OCI-LY1 (cell line): Measurements from ENCODE around the gene MAST4.

Experiments used
- H2AFZ ChIP-seq: fragments of 200-600 bp; sonication (generic), shearing (Covaris generic); 2 replicates; pipeline ENCODE4 v1.6.0; 2014; ENCODE audit warnings: antibody characterized with exemption, mild to moderate bottlenecking, low read length
- H3F3A ChIP-seq: fragments of 200-600 bp; sonication (generic), shearing (Covaris generic); 2 replicates; pipeline ENCODE4 v1.6.0; 2014; ENCODE audit warnings: mild to moderate bottlenecking, antibody characterized with exemption, low read length, moderate library complexity; ENCODE audit not compliant: insufficient read depth
- H3K27ac ChIP-seq: fragments of 200-600 bp; sonication (generic); 2 replicates; pipeline ENCODE4 v1.5.1; 2014; ENCODE audit warnings: low read length, mixed run types, mild to moderate bottlenecking, low read depth; ENCODE audit not compliant: poor library complexity, severe bottlenecking
- H3K27me3 ChIP-seq: fragments of 200-600 bp; sonication (generic); 2 replicates; pipeline ENCODE4 v1.6.0; 2014; ENCODE audit warnings: antibody characterized with exemption, mild to moderate bottlenecking, low read length, moderate library complexity; ENCODE audit not compliant: insufficient read depth
- H3K36me3 ChIP-seq: fragments of 200-600 bp; sonication (generic); 2 replicates; pipeline ENCODE4 v1.6.1; 2014; ENCODE audit warnings: mild to moderate bottlenecking, antibody characterized with exemption, low read length, moderate library complexity, mixed read lengths; ENCODE audit not compliant: insufficient read depth
- H3K4me1 ChIP-seq: fragments of 200-600 bp; sonication (generic); 2 replicates; pipeline ENCODE4 v1.5.1; 2014; ENCODE audit warnings: mild to moderate bottlenecking, low read length, moderate library complexity; ENCODE audit not compliant: insufficient read depth, severe bottlenecking
- H3K4me2 ChIP-seq: fragments of 200-600 bp; sonication (generic), shearing (Covaris generic); 2 replicates; pipeline ENCODE4 v1.6.1; 2014; ENCODE audit warnings: low read length
- H3K4me3 ChIP-seq: fragments of 200-600 bp; sonication (generic); 2 replicates; pipeline ENCODE4 v1.5.1; 2014; ENCODE audit warnings: low read length, low read depth, mild to moderate bottlenecking, mixed read lengths; ENCODE audit not compliant: poor library complexity, severe bottlenecking
- H3K79me2 ChIP-seq: fragments of 200-600 bp; shearing (Covaris generic); 2 replicates; pipeline ENCODE4 v1.6.1; 2016; ENCODE audit warnings: mixed run types, low read length, mixed read lengths; ENCODE audit not compliant: insufficient read depth
- H3K9ac ChIP-seq: fragments of 200-600 bp; sonication (generic), shearing (Covaris generic); 2 replicates; pipeline ENCODE4 v1.6.1; 2014; ENCODE audit warnings: mild to moderate bottlenecking, low read length, mixed read lengths
- H3K9me2 ChIP-seq: fragments of 200-600 bp; sonication (generic), shearing (Covaris generic); 2 replicates; pipeline ENCODE4 v1.6.1; 2014; ENCODE audit warnings: low read depth, mild to moderate bottlenecking, low read length, mixed read lengths
- H3K9me3 ChIP-seq: fragments of 200-600 bp; shearing (Covaris generic); 2 replicates; pipeline ENCODE4 v1.6.1; 2014; ENCODE audit warnings: low read length, mixed read lengths
- H4K20me1 ChIP-seq: fragments of 200-600 bp; sonication (generic), shearing (Covaris generic); 2 replicates; pipeline ENCODE4 v1.6.0; 2016; ENCODE audit warnings: mild to moderate bottlenecking, low read length; ENCODE audit not compliant: insufficient read depth
- CTCF ChIP-seq: fragments of 200-600 bp; sonication (generic), shearing (Covaris generic); IDR thresholded peaks from 2 replicates; pipeline ENCODE4 v1.5.1; 2017; ENCODE audit warnings: mild to moderate bottlenecking, antibody characterized with exemption, low read length, moderate library complexity, mixed read lengths
- EZH2 ChIP-seq: fragments of 200-600 bp; sonication (generic), shearing (Covaris generic); IDR thresholded peaks from 2 replicates; pipeline ENCODE4 v1.8.0; 2017; ENCODE audit warnings: borderline replicate concordance, mixed run types, mild to moderate bottlenecking, antibody characterized with exemption, low read length, moderate library complexity, mixed read lengths

The MAST4 gene

DNA sequence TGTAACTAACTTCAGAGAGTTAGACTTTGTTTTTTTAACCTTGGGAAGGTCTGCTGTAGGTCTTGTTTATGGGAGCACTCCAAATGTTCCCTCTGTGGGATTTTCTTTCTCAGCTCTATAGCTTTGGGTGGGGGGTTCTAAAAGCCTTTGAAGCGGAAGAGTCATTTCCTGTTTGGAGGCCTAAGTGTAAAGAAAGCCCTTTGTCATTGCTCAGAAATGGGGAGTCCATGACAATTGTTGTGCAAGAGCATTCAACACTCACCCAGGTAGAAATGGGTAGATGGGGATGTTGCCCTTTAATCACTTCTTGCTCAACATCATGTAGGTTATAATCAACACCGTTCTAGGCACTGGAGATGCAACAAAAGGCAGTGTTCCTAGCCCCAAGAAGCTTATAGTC lies 30.3 kb upstream of the MAST4 start:
- Histone ChIP-seq H3K9ac (no peak overlapping the region), H3K9me2 (no peaks in the 10 kb centered on the region), H3K4me3 (no peak overlapping the region), H3K27ac (no peak overlapping the region), H3K36me3 (no peaks in the 10 kb centered on the region), H3K9me3 (no peaks in the 10 kb centered on the region), H3K79me2 (no peaks in the 10 kb centered on the region), H3F3A (no peaks in the 10 kb centered on the region), H3K4me2 (no peak overlapping the region), H2AFZ (no peak overlapping the region), H4K20me1 (no peaks in the 10 kb centered on the region), H3K4me1 (no peaks in the 10 kb centered on the region), H3K27me3 (no peaks in the 10 kb centered on the region)
- no peak for TF ChIP-seq EZH2
- TF ChIP-seq CTCF = no peak

DNA sequence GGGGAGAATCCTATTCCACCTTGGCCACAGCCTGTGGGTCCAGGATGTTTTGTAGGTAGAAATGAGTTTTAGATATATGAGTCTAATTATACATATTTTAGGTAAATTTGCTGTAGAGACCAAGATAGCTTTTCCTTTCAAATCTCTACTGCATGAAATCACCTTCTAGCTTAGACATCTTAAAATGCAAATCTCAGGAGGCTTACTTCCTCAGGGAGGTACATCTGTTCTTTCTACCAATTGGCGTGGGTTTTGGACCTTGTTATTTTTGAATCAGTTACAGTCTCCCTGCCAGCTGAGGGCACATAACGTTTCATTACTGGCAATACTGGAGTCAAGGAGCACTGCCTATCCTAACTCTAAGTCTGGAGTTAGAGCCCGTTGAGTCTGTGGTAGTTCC lies 28.7 kb upstream of the MAST4 start:
- Histone ChIP-seq H3K4me3 (no peak overlapping the region), H3F3A (no peaks in the 10 kb centered on the region), H2AFZ (no peak overlapping the region), H3K27me3 (no peaks in the 10 kb centered on the region), H3K79me2 (no peaks in the 10 kb centered on the region), H3K4me2 (no peak overlapping the region), H3K9me3 (no peaks in the 10 kb centered on the region), H3K9ac (no peak overlapping the region), H4K20me1 (no peaks in the 10 kb centered on the region), H3K36me3 (no peaks in the 10 kb centered on the region), H3K4me1 (no peaks in the 10 kb centered on the region), H3K27ac (no peak overlapping the region), H3K9me2 (no peaks in the 10 kb centered on the region)
- TF ChIP-seq EZH2 (no peak), CTCF (no peak)

GRCh38 chr5:66570201-66570600 lies 26.0 kb upstream of the MAST4 start:
- Histone ChIP-seq H3F3A (no peaks in the 10 kb centered on the region), H3K9me2 (no peaks in the 10 kb centered on the region)

More at GRCh38 chr5:66570201-66570600, 26.0 kb upstream of the MAST4 start:
- Histone ChIP-seq H3K36me3 (no peaks in the 10 kb centered on the region), H3K27me3 (no peaks in the 10 kb centered on the region), H3K9ac (no peak overlapping the region), H3K79me2 (no peaks in the 10 kb centered on the region), H3K4me3 (no peak overlapping the region), H4K20me1 (no peaks in the 10 kb centered on the region), H3K4me1 (no peaks in the 10 kb centered on the region), H3K9me3 (no peaks in the 10 kb centered on the region), H3K27ac (no peak overlapping the region), H2AFZ (no peak overlapping the region), H3K4me2 (no peak overlapping the region)
- TF ChIP-seq EZH2 (no peak), CTCF (no peak)
